ENCODE measurements around the gene GPM6B.

DNA sequence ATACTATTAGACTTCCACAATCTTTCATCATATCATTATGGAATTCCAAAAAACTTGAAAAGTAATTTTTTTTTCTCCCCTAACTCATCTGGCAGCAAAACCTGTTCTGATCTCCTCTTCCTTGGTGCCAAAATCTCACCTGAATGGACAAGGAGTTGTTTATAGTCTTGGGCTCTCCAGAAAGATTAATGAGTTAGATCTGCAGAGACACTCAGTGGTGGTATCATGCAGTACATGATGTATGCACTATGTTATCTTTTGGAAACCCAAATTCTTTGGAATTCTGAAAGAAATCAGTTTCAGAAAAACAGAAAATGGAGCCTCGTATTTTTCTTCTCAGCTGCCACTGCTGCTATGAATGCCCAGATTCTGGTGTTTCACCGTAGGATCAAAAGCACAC, 11.7 kb downstream of the GPM6B start:
- no peak for TF ChIP-seq POLR2A (IDR thresholded peaks at IDR 0.05; ENCODE audit: extremely low read depth, insufficient read length)
- TF ChIP-seq, protein P1, sequence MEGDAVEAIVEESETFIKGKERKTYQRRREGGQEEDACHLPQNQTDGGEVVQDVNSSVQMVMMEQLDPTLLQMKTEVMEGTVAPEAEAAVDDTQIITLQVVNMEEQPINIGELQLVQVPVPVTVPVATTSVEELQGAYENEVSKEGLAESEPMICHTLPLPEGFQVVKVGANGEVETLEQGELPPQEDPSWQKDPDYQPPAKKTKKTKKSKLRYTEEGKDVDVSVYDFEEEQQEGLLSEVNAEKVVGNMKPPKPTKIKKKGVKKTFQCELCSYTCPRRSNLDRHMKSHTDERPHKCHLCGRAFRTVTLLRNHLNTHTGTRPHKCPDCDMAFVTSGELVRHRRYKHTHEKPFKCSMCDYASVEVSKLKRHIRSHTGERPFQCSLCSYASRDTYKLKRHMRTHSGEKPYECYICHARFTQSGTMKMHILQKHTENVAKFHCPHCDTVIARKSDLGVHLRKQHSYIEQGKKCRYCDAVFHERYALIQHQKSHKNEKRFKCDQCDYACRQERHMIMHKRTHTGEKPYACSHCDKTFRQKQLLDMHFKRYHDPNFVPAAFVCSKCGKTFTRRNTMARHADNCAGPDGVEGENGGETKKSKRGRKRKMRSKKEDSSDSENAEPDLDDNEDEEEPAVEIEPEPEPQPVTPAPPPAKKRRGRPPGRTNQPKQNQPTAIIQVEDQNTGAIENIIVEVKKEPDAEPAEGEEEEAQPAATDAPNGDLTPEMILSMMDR (IDR thresholded peaks at IDR 0.05; ENCODE audit: low read depth, low read length), result no peak

Measured in NB4 (cell line).